LNCAP (cell line): ENCODE results near the gene OR2A5.

Experiments used
- CTCF ChIP-seq: fragments of 450-650 bp; IDR thresholded peaks from 2 replicates; pipeline ENCODE4 v1.5.1; 2017; ENCODE audit warnings: mild to moderate bottlenecking

OR2A5 gene

GRCh38 chr7:144102041-144102440 is 53.3 kb downstream of the OR2A5 start:
- no peak for TF ChIP-seq CTCF

- no peak for TF ChIP-seq CTCF
Observed at GRCh38 chr7:144105211-144105610, 56.5 kb downstream of the OR2A5 start.
